Common myeloid progenitor, CD34-positive (primary cell): ENCODE measurements around the gene EFCAB6.

Experiments used
- CTCF ChIA-PET: fragments of 350-600 bp; sonication (Branson Sonifier 250); formaldehyde crosslinking; loops from one replicate; lab custom pipeline; 2021; ENCODE audit warnings: antibody characterized with exemption; lab: Charles Lee
- POLR2A ChIA-PET: fragments of 350-600 bp; sonication (Branson Sonifier 250); formaldehyde crosslinking; loops from one replicate; lab custom pipeline; 2021; ENCODE audit warnings: antibody characterized with exemption; lab: Charles Lee
- DNase-seq, 3 donors: peaks; one replicate each; pipeline versions ENCODE4 v3.0.0 to v3.0.0-alpha.2; 2013
- H3K27ac ChIP-seq, 2 experiments: 1 replicate in 1 of 2; 2 replicates in 1 of 2; pipeline ENCODE4 v1.7.0; 2013; ENCODE audit warnings: inconsistent platforms in 2 of 2, low read length in 2 of 2, mild to moderate bottlenecking in 2 of 2, low read depth in 1 of 2, moderate library complexity in 1 of 2; ENCODE audit not compliant: severe bottlenecking in 2 of 2, insufficient read depth in 1 of 2, poor library complexity in 1 of 2
- H3K27me3 ChIP-seq, 5 experiments: replicated peaks in 2 of 5; 1 replicate in 3 of 5; 2 replicates in 2 of 5; pipeline versions ENCODE4 v1.6.1 to v1.7.0; 2013; ENCODE audit warnings: low read length in 4 of 5, mild to moderate bottlenecking in 2 of 5, moderate library complexity in 2 of 5, inconsistent platforms in 1 of 5; ENCODE audit not compliant: insufficient read depth in 5 of 5, control insufficient read depth in 4 of 5
- H3K36me3 ChIP-seq, 4 experiments: 1 replicate in 2 of 4; 2 replicates in 2 of 4; pipeline versions ENCODE4 v1.6.1 to v1.7.0; 2013; ENCODE audit warnings: low read length in 3 of 4, control low read depth in 1 of 4, mild to moderate bottlenecking in 1 of 4; ENCODE audit not compliant: control insufficient read depth in 4 of 4, insufficient read depth in 4 of 4
- H3K4me1 ChIP-seq, 4 experiments: 1 replicate in 3 of 4; 2 replicates in 1 of 4; pipeline versions ENCODE4 v1.6.1 to v1.7.1; 2013; ENCODE audit warnings: low read length in 3 of 4, mild to moderate bottlenecking in 3 of 4, control low read depth in 1 of 4, inconsistent platforms in 1 of 4, moderate library complexity in 1 of 4; ENCODE audit not compliant: control insufficient read depth in 4 of 4, insufficient read depth in 4 of 4; ENCODE audit errors: control extremely low read depth in 1 of 4
- H3K4me3 ChIP-seq, 7 experiments: 1 replicate in 4 of 7; 2 replicates in 3 of 7; pipeline versions ENCODE4 v1.5.1 to v1.7.0; 2013; ENCODE audit warnings: mild to moderate bottlenecking in 7 of 7, low read length in 6 of 7, moderate library complexity in 6 of 7, inconsistent platforms in 2 of 7, low read depth in 2 of 7, control low read depth in 1 of 7; ENCODE audit not compliant: insufficient read depth in 4 of 7, control insufficient read depth in 1 of 7; ENCODE audit errors: extremely low read depth in 1 of 7
- H3K9me3 ChIP-seq, 5 experiments: 1 replicate in 4 of 5; 2 replicates in 1 of 5; pipeline versions ENCODE4 v1.6.1 to v1.7.1; 2013; ENCODE audit warnings: low read length in 4 of 5, mild to moderate bottlenecking in 2 of 5, inconsistent platforms in 1 of 5, low read depth in 1 of 5, moderate library complexity in 1 of 5; ENCODE audit not compliant: control insufficient read depth in 4 of 5, insufficient read depth in 2 of 5; ENCODE audit errors: control extremely low read depth in 1 of 5
- WGBS: methylation state at CpG from one replicate; pipeline ENCODE4 v1.1.5; 2013; ENCODE audit not compliant: insufficient coverage; 5-methylcytosine and 5-hydroxymethylcytosine counted together

EFCAB6 gene

DNA sequence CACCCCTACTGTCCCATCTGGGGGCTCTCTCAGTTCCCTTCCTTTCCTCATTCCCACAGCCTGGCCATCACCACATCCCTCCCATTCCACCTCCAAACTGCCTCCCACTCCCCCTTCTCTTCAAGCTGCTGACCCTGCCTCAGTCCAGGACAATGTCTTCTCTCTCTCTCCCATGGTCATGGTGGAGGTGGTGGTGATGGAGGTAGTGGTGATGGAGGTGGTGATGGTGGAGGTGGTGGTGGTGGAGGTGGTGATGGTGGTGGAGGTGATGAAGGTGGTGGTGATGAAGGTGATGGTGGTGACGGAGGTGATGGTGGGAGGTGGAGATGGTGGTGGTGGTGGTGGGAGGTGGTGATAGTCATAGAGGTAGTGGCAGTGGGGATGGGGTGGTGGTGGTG is 313.2 kb downstream of the EFCAB6 start:
- no peaks in the 10 kb centered on the region for H3K9me3 ChIP-seq
- H3K4me3 ChIP-seq: no peak overlapping the region
- WGBS: 92% methylated on average over 1 of the region's 1 CpG
- no peaks in the 10 kb centered on the region for H3K36me3 ChIP-seq
- no peaks in the 10 kb centered on the region for H3K4me1 ChIP-seq
- DNase-seq: no peak
- POLR2A ChIA-PET: no interaction called here
- H3K27ac ChIP-seq: no peak overlapping the region
- CTCF ChIA-PET: no interaction called here
- no peaks in the 10 kb centered on the region for H3K27me3 ChIP-seq

DNA sequence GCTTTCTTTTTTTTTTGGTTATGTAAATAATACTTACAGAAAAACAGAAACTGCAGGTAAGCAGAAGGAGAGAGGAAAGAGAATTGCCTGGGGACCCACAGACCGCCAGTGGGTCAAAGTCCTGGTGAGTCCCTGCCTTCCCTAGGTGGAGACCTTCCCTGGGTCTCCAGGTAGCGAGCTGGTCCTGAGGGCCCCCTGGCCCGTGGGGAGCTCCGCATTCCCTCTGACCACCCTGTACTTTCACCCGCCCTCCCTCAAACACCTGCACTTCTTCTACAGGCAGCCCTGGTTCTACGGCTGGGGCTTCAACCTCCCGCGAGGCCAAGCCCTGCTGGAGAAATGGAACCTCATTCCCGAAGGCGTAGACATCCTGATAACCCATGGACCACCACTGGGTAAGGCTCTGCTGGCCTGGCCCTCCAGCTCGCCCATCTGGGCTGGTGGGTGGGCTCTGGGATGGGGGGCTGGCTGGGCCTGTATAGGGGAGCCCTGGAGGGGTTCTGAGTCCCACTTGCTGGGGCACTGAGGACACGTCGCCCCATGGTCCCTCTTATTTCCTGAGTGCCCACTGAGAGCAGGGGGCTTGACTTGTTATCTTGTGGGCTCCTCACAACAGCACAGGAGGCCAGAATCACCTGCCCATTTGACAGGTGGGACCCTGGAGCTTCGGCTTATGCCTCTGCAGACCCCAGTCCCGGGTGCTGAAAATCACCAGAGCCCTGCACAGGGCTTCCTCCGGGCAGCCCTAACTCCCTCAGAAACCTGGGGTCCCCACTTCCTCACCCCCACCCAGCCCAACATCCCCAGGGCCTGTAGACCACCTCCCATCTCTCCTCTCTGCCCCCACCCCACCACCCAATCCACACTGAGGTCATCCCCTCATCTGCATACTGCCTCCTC is 313.9 kb downstream of the EFCAB6 start:
- DNase-seq: no peak
- ChIA-PET CTCF (no interaction called here), POLR2A (no interaction called here)
- 92% methylated on average over 11 of the region's 16 CpGs for WGBS
- Histone ChIP-seq H3K9me3 (peaks cover 0 to 2% (median 0%) of the 10 kb centered on the region in 5 experiments), H3K36me3 (no peaks in the 10 kb centered on the region), H3K27me3 (no peaks in the 10 kb centered on the region), H3K27ac (no peak overlapping the region), H3K4me1 (no peaks in the 10 kb centered on the region), H3K4me3 (no peak overlapping the region)

DNA sequence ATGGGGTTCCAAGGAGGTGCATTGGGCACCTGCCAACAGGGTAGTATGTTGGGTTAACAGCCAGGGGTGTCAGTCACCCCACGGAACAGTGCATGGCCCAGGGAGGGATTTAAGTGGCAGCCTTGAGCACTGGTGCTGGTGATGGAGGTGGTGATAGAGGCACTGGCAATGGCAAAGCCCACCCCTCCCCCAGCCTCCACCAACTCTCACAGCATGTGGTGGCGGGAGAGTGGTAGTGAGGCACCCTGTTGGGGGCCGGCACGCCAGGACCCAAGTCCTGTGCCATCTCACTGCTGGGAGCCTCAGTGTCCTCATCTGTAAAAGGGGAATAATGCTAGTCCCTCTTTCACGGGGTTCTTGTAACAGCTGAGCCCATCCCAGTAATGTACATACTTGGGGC is 318.8 kb downstream of the EFCAB6 start:
- H3K4me3 ChIP-seq: no peak overlapping the region
- no peak overlapping the region for H3K27ac ChIP-seq
- peaks cover 0 to 2% (median 0%) of the 10 kb centered on the region in 5 experiments for H3K9me3 ChIP-seq
- ChIA-PET CTCF (no interaction called here), POLR2A (no interaction called here)
- no peaks in the 10 kb centered on the region for H3K27me3 ChIP-seq
- DNase-seq: no peak
- no peaks in the 10 kb centered on the region for H3K4me1 ChIP-seq
- no peaks in the 10 kb centered on the region for H3K36me3 ChIP-seq
- WGBS: 100% methylated on average over 4 of the region's 5 CpGs

DNA sequence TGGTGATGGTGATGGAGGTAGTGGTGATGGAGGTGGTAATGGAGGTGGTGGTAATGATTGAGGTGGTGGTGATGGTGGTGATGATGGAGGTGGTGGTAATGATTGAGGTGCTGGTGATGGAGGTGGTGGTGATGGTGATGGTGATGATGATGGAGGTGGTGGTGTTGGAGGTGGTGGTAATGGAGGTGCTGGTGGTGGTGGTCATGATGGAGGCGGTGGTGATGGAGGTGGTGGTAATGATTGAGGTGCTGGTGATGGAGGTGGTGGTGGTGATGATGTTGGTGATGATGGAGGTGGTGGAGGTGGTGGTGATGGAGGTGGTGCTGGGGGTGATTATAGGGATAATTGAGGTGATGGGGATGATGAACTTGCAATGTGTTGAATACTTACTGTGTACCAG is 320.4 kb downstream of the EFCAB6 start:
- DNase-seq: no peak
- Histone ChIP-seq H3K4me3 (no peak overlapping the region), H3K27ac (no peak overlapping the region), H3K36me3 (no peaks in the 10 kb centered on the region), H3K9me3 (peaks cover 0 to 2% (median 0%) of the 10 kb centered on the region in 5 experiments), H3K27me3 (peaks cover 0 to 2% (median 0%) of the 10 kb centered on the region in 5 experiments), H3K4me1 (no peaks in the 10 kb centered on the region)
- POLR2A ChIA-PET: no interaction called here
- CTCF ChIA-PET: no interaction called here
- WGBS: 100% methylated on average over 1 of the region's 1 CpG

DNA sequence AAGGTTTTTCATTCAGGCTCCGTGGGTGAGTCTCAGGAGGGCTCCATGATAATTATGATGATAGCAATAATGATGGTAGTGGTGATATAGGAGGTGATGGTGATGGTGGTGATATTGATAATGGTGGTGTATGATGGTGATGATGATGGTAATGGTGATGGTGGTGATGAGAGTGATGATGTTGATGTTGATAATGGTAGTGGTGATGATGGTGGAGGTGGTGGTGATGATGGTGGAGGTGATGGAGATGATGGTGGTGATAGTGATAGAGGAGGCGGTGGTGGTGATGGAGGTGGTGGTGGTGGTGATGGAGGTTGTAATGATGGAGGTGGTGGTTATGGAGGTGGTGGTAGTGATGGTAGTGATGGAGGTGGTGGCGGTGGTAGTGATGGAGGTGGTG is 320.9 kb downstream of the EFCAB6 start:
- CTCF ChIA-PET: no interaction called here
- no peaks in the 10 kb centered on the region for H3K4me1 ChIP-seq
- WGBS: 61% methylated on average over 3 of the region's 3 CpGs
- H3K36me3 ChIP-seq: no peaks in the 10 kb centered on the region
- no peak overlapping the region for H3K4me3 ChIP-seq
- H3K27me3 ChIP-seq: peaks cover 0 to 2% (median 0%) of the 10 kb centered on the region in 5 experiments
- H3K27ac ChIP-seq: no peak overlapping the region
- no peak for DNase-seq
- POLR2A ChIA-PET: no interaction called here
- peaks cover 0 to 2% (median 0%) of the 10 kb centered on the region in 5 experiments for H3K9me3 ChIP-seq

DNA sequence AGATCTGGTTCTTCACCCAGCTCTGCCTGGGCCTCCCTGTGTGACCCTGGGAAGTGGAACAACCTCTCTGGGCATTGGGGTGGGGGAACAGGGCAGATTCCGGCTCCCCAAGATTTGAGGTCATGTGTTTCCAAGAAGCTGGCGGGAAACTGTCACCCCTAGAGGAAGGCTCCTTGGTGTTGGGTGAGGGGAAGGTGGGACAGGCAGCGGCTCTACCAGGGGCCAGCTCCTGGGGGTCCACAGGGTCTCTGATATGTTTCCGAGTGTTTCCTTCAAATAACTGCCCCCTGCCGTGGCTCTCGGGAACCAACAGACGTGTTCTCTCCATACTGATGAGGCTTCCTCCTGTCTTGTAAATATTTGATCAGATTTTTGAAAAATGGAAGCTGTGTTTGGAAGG is 321.8 kb downstream of the EFCAB6 start:
- ChIA-PET POLR2A (no interaction called here), CTCF (no interaction called here)
- H3K27me3 ChIP-seq: peaks cover 0 to 2% (median 0%) of the 10 kb centered on the region in 5 experiments
- no peak overlapping the region for H3K4me3 ChIP-seq
- peaks cover 0 to 2% (median 0%) of the 10 kb centered on the region in 5 experiments for H3K9me3 ChIP-seq
- H3K36me3 ChIP-seq: no peaks in the 10 kb centered on the region
- H3K27ac ChIP-seq: no peak overlapping the region
- no peak for DNase-seq
- H3K4me1 ChIP-seq: no peaks in the 10 kb centered on the region
- 84% methylated on average over 7 of the region's 7 CpGs for WGBS

DNA sequence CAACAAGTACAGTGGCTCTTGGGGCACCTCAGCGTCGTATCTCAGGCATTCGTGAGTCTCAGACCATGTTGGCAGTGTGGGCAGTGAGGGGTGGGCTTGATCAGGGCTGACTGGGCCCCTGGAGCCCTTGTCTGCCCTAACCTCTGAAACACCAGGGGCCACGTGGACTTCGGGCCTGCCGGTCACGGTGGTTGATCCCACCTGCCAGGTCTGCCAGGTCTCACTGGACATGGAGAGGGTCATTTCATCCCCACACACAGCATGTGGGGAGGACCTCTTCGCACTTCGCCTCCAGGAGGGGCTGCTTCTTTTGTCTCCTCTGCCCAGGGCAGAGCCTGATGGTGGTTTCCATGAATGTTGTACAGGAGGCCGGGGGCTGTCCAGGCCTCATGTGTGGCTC is 323.2 kb downstream of the EFCAB6 start:
- Histone ChIP-seq H3K27ac (no peak overlapping the region), H3K4me1 (no peaks in the 10 kb centered on the region), H3K4me3 (no peak overlapping the region), H3K27me3 (peaks cover 0 to 2% (median 0%) of the 10 kb centered on the region in 5 experiments), H3K36me3 (no peaks in the 10 kb centered on the region), H3K9me3 (peaks cover 0 to 2% (median 0%) of the 10 kb centered on the region in 5 experiments)
- POLR2A ChIA-PET: no interaction called here
- CTCF ChIA-PET: no interaction called here
- 69% methylated on average over 8 of the region's 10 CpGs for WGBS
- no peak for DNase-seq
